NT2/D1 (cell line): ENCODE results near the gene C19orf53.

ENCODE experiments used
- DNase-seq: peaks from one replicate; pipeline ENCODE4 v3.0.0-alpha.2; 2011; ENCODE audit warnings: low read depth, low spot score
- H3K27me3 ChIP-seq: 2 replicates; pipeline ENCODE4 v1.6.0; 2011; ENCODE audit warnings: mild to moderate bottlenecking; ENCODE audit not compliant: insufficient read length, insufficient read depth
- H3K36me3 ChIP-seq: 2 replicates; pipeline ENCODE4 v1.6.1; 2011; ENCODE audit warnings: mild to moderate bottlenecking, low read length, mixed read lengths; ENCODE audit not compliant: insufficient read depth, insufficient read length
- H3K4me1 ChIP-seq: 2 replicates; pipeline ENCODE4 v1.5.1; 2011; ENCODE audit not compliant: insufficient read depth, insufficient read length
- H3K4me3 ChIP-seq: 2 replicates; pipeline ENCODE4 v1.5.1; 2011; ENCODE audit warnings: low read depth; ENCODE audit not compliant: insufficient read length
- H3K9ac ChIP-seq: 2 replicates; pipeline ENCODE4 v1.6.0; 2011; ENCODE audit warnings: low read depth; ENCODE audit not compliant: insufficient read length
- H3K9me3 ChIP-seq: 2 replicates; pipeline ENCODE4 v1.5.1; 2011; ENCODE audit warnings: mild to moderate bottlenecking, low read length; ENCODE audit not compliant: insufficient read depth
- SUZ12 ChIP-seq: IDR thresholded peaks from 2 replicates; pipeline ENCODE4 v1.6.1; 2011; ENCODE audit not compliant: insufficient read length, insufficient read depth; ENCODE audit errors: extremely low read depth
- YY1 ChIP-seq: IDR thresholded peaks from 2 replicates; pipeline ENCODE4 v1.6.1; 2011; ENCODE audit not compliant: insufficient read length, insufficient read depth
- ZNF274 ChIP-seq: IDR thresholded peaks from 2 replicates; pipeline ENCODE4 v1.6.1; 2011; ENCODE audit warnings: mild to moderate bottlenecking, low read depth, low read length

C19orf53 gene

GRCh38 chr19:13825489-13826441 lies 51.5 kb downstream of the C19orf53 start:
- Histone ChIP-seq H3K27me3 (no peaks in the 10 kb centered on the region), H3K9ac (peak overlapping the region; percentile 36), H3K9me3 (no peaks in the 10 kb centered on the region), H3K4me3 (no peak overlapping the region), H3K4me1 (peaks cover 11% of the 10 kb centered on the region), H3K36me3 (peaks cover 36% of the 10 kb centered on the region)
- TF ChIP-seq ZNF274: no peak
- TF ChIP-seq SUZ12: no peak
- TF ChIP-seq YY1: no peak
- DNase-seq: no peak

GRCh38 chr19:13826652-13827235 lies 52.5 kb downstream of the C19orf53 start:
- no peaks in the 10 kb centered on the region for H3K9me3 ChIP-seq
- no peaks in the 10 kb centered on the region for H3K27me3 ChIP-seq
- TF ChIP-seq ZNF274 (no peak), YY1 (no peak), SUZ12 (no peak)
- DNase-seq: no peak
- peaks cover 11% of the 10 kb centered on the region for H3K4me1 ChIP-seq
- H3K36me3 ChIP-seq: peaks cover 36% of the 10 kb centered on the region
- no peak overlapping the region for H3K4me3 ChIP-seq
- H3K9ac ChIP-seq: no peak overlapping the region

- no peak for DNase-seq
- H3K4me1 ChIP-seq: peaks cover 11% of the 10 kb centered on the region
- no peak for TF ChIP-seq YY1
- TF ChIP-seq ZNF274: no peak
- TF ChIP-seq SUZ12: no peak
- no peak overlapping the region for H3K9ac ChIP-seq
- H3K9me3 ChIP-seq: no peaks in the 10 kb centered on the region
- no peaks in the 10 kb centered on the region for H3K27me3 ChIP-seq
- no peak overlapping the region for H3K4me3 ChIP-seq
- H3K36me3 ChIP-seq: peaks cover 36% of the 10 kb centered on the region
Measured at GRCh38 chr19:13827656-13828055, 53.4 kb downstream of the C19orf53 start.
